GM23338 (cell line): ENCODE data around the gene CEBPB.

Source experiments
- CREB1 ChIP-seq: fragments of 250-450 bp; sonication (Bioruptor Pico); IDR thresholded peaks from 2 replicates; pipeline ENCODE4 v1.5.0; 2020; ENCODE audit warnings: low read depth, mild to moderate bottlenecking, moderate library complexity
- CTCF ChIP-seq, 2 experiments: fragments of 200-600 bp in 1 of 2; sonication (generic) in 1 of 2; conservative IDR thresholded peaks; 2 replicates each; pipeline versions ENCODE4 v1.5.1 to v1.6.1; 2016 to 2017; ENCODE audit warnings: antibody characterized with exemption in 2 of 2, low read depth in 2 of 2, mild to moderate bottlenecking in 2 of 2, moderate library complexity in 1 of 2
- ETS1 ChIP-seq: IDR thresholded peaks from 2 replicates; pipeline ENCODE4 v1.6.1; 2016; ENCODE audit warnings: antibody characterized with exemption
- EZH2 ChIP-seq: fragments of 200-600 bp; sonication (generic); IDR thresholded peaks from one replicate; pipeline ENCODE4 v1.8.0; 2017; ENCODE audit warnings: antibody characterized with exemption, mild to moderate bottlenecking, low read depth; ENCODE audit not compliant: unreplicated experiment
- EZH2phosphoT487 ChIP-seq: fragments of 200-600 bp; sonication (generic); IDR thresholded peaks from one replicate; pipeline ENCODE4 v1.8.1; 2018; ENCODE audit warnings: antibody characterized with exemption; ENCODE audit not compliant: unreplicated experiment
- JUNB ChIP-seq: IDR thresholded peaks from one replicate; pipeline ENCODE4 v1.6.1; 2016; ENCODE audit warnings: antibody characterized with exemption; ENCODE audit not compliant: unreplicated experiment
- POLR2AphosphoS5 ChIP-seq: IDR thresholded peaks from 2 replicates; pipeline ENCODE4 v1.6.1; 2016; ENCODE audit warnings: antibody characterized with exemption, low read depth
- REST ChIP-seq: IDR thresholded peaks from one replicate; pipeline ENCODE4 v1.6.1; 2018; ENCODE audit warnings: antibody characterized with exemption; ENCODE audit not compliant: unreplicated experiment
- ZNF114 ChIP-seq: fragments of 250-450 bp; sonication (Bioruptor Pico); IDR thresholded peaks from 2 replicates; pipeline ENCODE4 v1.5.0; 2020; ENCODE audit warnings: mild to moderate bottlenecking, moderate library complexity

GRCh38 chr20:50234288-50234687 lies 43.7 kb downstream of the CEBPB start:
- TF ChIP-seq CTCF (conservative IDR thresholded peaks at IDR 0.05; ENCODE audit: low read depth in 2 of 2) (no peak), EZH2phosphoT487 (no peak), POLR2AphosphoS5 (no peak), ZNF114 (CRISPR knock-in tag) (no peak), CREB1 (CRISPR knock-in tag) (no peak), EZH2 (no peak), REST (no peak), JUNB (no peak), ETS1 (no peak)
